Astrocyte of the cerebellum (primary cell): ENCODE results near the gene PLIN4.

Experiments used
- DNase-seq: peaks from one replicate; pipeline ENCODE4 v3.0.0-alpha.2; 2011; ENCODE audit warnings: low read depth
- H3K4me3 ChIP-seq: 2 replicates; pipeline ENCODE4 v1.5.1; 2011; ENCODE audit warnings: mild to moderate bottlenecking, low read depth, low read length, moderate library complexity
- in situ Hi-C: cut with HindIII; loops from 2 replicates; pipeline ENCODE4 v1.10.0; 2017; ENCODE audit warnings: low sequenced_read_pairs
- TF ChIP-seq, protein P1 (sequence below): IDR thresholded peaks from 2 replicates; pipeline ENCODE4 v1.5.1; 2012; ENCODE audit warnings: low read length, low read depth, moderate library complexity, mild to moderate bottlenecking; ENCODE audit errors: missing control alignments

PLIN4 gene

DNA sequence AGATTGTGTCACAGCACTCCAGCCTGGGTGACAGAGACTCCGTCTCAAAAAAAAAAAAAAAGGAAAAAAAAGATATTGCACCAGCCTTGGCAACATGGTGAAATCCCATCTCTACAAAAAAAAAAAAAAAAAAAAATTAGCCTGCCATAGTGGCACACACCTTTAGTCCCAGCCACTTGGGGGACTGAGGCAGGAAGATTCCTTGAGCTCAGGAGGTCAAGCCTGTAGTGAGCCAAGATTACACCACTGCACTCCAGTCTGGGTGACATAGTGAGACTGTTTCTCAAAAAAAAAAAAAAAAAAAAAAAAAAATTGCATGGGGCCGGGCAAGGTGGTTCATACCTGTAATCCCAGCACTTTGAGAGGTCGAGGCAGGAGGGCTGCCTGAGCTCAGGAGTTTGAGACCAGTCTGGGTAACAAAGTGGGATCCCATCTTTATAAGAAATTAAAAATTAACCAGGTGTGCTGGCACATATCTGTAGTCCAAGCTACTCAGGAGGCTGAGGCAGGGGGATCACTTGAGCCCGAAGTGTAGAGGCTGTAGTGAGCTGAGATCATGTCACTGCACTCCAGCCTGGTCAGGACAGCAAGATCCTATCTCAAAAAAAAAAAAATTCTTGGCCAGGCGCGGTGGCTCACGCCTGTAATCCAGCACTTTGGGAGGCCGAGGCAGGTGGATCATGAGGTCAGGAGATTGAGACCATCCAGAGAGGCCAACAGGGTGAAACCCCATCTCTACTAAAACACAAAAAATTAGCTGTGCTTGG is 53.3 kb downstream of the PLIN4 start:
- in situ Hi-C loops: no loop called here

DNA sequence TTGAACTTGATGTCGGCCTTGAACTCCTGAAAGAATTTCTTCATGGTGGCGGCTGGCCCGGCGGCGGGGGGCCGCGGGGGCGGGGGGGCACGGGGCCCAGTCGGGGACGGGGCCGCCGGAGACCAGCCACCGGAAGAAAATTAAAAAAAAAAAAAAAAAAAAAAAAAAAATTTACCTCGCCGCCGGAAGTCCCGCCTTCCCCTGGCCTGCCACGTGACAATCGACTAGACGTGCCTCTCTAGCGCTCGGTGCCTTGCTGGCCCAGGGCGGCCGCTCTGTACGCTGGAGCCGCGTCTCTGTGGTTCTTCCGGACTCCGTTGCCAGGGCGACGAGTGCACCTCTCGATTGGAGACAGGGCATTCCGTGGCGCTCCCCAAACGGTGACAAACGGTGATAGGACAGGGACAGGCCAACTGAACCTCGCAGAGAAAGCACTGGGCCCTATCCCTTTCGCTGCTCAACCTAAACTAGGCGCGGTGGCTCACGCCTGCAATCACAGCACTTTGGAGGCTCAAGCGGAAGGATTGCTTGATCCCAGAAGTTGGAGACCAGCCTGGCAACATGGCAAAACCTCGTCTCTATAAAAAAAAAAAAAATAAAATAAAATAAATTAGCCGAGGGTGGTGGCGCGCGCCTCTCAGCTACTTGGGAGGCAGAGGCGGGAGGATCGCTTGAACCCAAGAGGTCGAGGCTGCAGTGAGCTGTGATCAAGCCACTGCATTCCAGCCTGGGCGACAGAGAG is 60.5 kb downstream of the PLIN4 start, which contains the start of gene UBXN6:
UBXN6 (minus strand) TSS at position 141 of the 742 bp plus-strand sequence; CDS start at position 44, 97 bp downstream.
- in situ Hi-C loops: no loop called here
- peak; percentile 96 for DNase-seq
- TF ChIP-seq, protein P1, sequence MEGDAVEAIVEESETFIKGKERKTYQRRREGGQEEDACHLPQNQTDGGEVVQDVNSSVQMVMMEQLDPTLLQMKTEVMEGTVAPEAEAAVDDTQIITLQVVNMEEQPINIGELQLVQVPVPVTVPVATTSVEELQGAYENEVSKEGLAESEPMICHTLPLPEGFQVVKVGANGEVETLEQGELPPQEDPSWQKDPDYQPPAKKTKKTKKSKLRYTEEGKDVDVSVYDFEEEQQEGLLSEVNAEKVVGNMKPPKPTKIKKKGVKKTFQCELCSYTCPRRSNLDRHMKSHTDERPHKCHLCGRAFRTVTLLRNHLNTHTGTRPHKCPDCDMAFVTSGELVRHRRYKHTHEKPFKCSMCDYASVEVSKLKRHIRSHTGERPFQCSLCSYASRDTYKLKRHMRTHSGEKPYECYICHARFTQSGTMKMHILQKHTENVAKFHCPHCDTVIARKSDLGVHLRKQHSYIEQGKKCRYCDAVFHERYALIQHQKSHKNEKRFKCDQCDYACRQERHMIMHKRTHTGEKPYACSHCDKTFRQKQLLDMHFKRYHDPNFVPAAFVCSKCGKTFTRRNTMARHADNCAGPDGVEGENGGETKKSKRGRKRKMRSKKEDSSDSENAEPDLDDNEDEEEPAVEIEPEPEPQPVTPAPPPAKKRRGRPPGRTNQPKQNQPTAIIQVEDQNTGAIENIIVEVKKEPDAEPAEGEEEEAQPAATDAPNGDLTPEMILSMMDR: no peak
- H3K4me3 ChIP-seq: peak within 1 kb of the TSS; percentile 80

More for the DNA sequence above, 53.3 kb downstream of the PLIN4 start:
- no peak for DNase-seq
- TF ChIP-seq, protein P1: no peak
- no peak overlapping the region for H3K4me3 ChIP-seq

DNA sequence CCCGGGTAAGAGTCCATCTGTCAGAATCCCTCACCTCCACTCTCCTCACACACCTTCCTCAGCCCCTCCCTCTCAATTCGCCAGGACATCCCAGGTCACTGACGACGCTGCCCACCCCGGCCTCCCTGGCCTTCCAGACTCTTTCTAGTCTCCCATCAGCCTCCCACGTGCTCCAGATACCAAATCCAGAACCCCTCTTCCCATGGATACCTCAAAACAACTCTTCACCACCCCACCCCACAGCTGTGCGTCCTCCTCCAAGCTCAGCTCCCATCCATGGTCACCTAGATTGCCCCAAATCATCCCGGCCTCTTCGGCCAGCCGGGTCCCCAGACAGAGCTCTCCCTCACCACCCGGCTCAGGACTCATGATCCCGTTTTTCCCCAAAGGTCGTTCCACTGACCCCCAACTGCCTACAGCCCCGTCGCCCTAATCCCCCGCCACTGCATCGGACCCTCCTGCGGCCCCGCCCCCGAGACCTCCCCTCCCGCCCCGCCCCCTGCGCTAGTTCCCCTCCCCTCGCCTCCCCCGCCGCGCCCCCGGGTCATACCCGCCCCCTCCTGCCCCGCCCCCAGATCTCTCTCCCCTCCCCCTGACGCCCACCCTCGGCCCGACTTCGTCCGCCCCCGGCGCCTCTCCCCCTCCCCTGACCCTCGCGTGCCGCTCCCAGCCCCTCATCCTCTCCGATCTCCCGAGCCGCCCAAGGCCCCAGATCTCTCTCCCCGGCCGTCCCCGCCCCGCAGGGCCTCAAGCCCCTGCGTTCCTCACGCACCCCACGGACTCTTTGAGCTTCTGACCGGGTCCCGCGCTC is 61.2 kb downstream of the PLIN4 start:
- in situ Hi-C loops: no loop called here
- no peak for DNase-seq
- TF ChIP-seq, protein P1: no peak
- H3K4me3 ChIP-seq: peak overlapping the region; percentile 80

DNA sequence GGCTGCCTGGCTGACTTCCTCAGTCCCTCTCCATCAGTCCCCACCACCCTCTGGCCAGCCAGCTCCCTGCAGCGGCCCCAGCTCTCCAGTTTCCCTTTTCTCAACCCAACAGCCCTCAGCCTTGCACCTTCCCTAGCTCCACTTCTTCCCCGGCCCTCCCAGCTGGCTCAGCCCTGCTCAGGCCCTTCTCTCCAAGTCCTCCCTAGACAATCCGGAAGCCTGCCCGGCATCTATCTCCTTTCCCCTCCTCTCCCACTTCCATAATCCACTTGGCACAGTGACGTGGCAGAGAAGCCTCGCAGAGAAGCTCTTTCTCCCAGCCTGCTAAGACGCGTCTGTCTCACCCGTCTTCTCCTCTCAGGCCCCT is 61.8 kb downstream of the PLIN4 start:
- H3K4me3 ChIP-seq: peak overlapping the region; percentile 80
- in situ Hi-C loops: no loop called here
- TF ChIP-seq, protein P1: no peak
- no peak for DNase-seq

DNA sequence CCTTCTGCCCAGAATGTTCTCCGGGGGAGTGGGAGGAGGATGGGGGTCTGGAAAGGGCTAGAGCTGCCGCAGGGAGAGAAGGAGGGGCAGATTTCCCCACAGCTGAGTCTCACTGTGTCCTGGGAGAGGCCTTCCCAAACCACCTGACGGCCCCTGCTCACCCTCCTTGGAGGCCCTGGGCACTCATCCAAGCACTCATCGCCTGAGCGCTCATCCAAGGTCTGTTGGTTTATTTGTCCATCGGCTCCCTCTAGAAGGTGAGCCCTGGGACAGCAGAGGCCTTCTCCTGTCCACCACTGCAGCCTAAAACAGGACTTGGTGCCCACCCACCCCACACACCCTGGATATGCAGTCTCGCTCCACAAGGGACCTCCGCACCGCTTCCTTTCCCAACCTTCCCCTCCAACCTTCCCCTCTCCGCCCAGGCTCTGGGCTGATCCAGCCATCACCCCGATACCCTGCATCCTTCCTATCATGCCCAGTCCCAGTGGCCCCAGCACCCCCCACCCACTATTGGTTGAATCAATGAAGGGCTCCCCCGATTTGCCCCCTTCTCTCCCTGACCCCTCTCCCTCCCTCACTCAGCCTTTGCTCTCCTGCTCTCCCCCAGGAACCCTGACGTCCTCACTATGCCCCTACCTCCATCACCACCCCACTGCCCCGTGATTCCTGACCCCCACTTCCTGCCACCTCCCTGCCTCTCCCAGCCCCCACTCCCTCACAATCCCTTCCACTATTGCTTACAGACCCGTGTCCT is 62.4 kb downstream of the PLIN4 start:
- H3K4me3 ChIP-seq: peak overlapping the region; percentile 80
- peak; percentile 60 for DNase-seq
- in situ Hi-C loops: no loop called here
- TF ChIP-seq, protein P1: peak; percentile 9
